GM18526 (cell line): ENCODE results near the gene AEBP2.

Experiments
- POLR2A ChIP-seq: IDR thresholded peaks from 3 replicates; pipeline ENCODE4 v1.6.1; 2011; ENCODE audit not compliant: insufficient read length; ENCODE audit errors: extremely low read depth

AEBP2 gene

GRCh38 chr12:19482036-19482435 lies 42.7 kb downstream of the AEBP2 start:
- TF ChIP-seq POLR2A: no peak

DNA sequence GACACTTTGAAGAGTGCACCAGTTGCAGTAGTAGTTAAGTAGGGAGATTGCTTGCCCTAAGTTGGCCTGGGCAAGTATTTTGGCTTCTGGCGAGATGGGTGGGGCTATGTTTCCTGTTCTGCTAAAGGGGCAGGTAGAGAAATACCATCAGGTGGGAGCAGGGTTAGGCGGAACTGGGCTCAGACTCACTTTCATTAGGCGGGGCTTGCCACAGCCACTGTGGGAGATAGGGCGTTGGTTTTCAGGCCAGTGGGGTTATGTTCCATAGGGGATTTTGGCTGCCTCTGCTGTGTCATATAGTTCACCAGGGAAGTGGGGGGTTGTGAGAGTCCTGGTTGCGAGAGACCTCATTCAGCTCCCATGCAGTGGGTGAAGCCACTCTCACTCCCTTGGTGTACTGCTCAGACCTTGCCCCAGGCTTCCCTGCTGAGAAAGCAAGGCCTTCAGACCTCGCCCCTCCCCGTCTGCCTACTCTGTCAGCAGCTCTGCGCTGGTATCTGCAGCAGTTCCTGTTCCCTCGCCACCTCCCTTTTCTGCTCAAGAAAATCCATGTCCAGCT lies 43.3 kb downstream of the AEBP2 start:
- TF ChIP-seq POLR2A: no peak

GRCh38 chr12:19483727-19484126 lies 44.4 kb downstream of the AEBP2 start:
- TF ChIP-seq POLR2A: no peak

GRCh38 chr12:19484738-19485137 lies 45.4 kb downstream of the AEBP2 start:
- no peak for TF ChIP-seq POLR2A

DNA sequence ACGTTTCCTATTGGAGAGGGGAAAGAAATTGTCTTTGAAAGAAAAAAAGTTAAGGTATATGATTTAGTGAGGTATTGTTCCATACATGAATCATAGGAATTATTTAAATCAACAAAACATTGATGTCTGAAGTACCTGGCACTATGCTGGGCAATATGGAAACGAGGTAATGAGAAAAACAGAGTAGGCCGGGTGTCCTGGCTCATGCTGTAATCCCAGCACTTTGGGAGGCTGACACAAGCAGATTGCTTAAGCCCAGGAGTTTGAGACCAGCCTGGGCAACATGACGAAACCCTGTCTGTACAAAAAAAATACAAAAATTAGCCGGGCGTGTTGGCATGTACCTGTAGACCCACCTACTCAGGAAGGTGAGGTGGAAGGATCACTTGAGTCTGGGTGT lies 45.9 kb downstream of the AEBP2 start:
- no peak for TF ChIP-seq POLR2A

- TF ChIP-seq POLR2A: no peak
These were observed 49.9 kb downstream of the AEBP2 start for GRCh38 chr12:19489168-19489567.

GRCh38 chr12:19490908-19491307 lies 51.6 kb downstream of the AEBP2 start:
- no peak for TF ChIP-seq POLR2A

GRCh38 chr12:19491863-19492262 lies 52.6 kb downstream of the AEBP2 start:
- no peak for TF ChIP-seq POLR2A

DNA sequence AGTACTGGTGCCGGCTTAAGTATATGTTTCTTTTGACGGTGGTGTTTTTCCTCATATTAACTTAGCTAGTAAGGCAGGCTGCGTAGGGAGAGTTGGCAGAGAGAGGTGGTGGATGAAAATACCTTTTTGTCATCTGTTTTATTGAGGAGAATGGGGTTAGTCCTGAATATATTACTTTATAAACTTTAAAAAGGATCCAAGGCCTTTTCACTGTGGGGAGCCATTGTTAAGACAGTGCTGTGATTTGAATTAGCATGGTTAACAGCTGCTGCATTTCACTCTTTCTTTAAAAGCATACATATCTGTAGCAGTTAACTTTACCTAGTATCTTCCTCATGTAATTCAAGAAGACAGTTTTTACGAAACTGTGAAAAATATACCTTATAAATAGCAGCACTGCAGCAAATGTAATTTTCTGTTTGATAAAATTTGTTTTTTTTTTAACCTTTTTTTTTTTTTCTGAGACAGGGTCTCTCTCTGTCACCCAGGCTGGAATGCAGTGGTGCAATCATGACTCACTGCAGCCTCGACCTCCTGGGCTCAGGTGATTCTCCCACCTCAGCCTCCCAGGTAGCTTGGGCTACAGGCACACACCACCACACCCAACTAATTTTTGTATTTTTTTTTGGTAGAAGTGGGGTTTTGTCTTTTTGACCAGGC lies 57.1 kb downstream of the AEBP2 start:
- TF ChIP-seq POLR2A: no peak

DNA sequence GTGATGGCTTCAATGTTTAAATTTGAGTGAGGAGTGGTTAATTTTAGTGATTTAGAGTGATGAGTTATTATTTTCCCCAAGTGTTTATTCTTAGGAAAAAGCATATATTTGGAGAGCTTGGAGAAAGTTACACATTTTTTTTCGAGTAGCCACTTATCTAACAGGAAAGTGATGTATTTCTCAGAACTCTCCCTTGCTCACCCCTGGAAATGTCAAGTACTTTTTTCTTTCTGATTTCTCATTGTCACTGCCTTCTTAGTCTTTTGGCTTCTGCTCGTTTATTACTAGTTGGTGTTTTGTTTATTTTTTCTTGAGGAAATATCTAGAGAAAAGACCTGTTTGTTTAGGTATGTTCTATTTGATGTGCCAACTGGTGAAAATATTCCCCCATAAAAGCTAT lies 58.8 kb downstream of the AEBP2 start:
- no peak for TF ChIP-seq POLR2A

GRCh38 chr12:19499030-19499429 lies 59.7 kb downstream of the AEBP2 start:
- no peak for TF ChIP-seq POLR2A

- no peak for TF ChIP-seq POLR2A
These were observed 67.2 kb downstream of the AEBP2 start for GRCh38 chr12:19506497-19506896.

DNA sequence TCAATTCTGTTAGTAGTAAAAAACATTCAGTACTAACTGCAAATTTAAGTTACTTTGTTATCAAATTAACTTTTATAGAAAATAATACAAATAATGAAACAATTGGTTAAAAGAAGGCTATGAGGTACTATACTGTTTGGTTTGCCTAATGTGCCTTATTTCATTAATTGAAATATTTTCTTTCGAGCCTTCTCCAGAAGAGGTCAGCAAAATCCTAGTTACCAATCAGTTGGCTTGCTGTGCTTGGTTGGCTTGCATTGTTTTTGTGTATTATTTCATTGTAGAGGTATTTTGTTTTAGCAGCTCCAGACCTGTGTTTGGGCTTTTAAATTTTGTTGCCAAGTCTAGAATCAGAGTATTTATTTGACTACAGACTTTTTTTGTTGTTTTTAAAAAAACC lies 68.5 kb downstream of the AEBP2 start:
- no peak for TF ChIP-seq POLR2A

DNA sequence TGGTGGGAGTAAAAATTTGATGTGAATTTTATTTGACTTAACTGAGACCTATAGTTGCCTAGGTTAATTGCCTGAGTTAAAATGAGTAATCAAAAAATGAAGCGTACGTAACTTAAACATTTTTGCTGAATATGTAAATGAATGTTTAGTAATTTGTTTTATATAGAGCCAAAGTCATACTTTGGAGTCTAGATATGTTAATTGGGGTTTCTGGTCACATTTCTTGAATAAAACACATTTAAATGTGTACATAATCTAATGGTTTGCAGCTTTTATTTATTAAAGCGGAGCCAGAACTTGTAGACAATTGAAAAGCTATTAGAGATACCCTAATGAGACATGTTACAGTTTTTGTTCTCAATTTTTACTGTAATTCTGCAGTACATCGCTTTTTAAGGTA lies 71.2 kb downstream of the AEBP2 start:
- no peak for TF ChIP-seq POLR2A

GRCh38 chr12:19515179-19515578 lies 75.9 kb downstream of the AEBP2 start:
- TF ChIP-seq POLR2A: no peak

- no peak for TF ChIP-seq POLR2A
These were observed 78.3 kb downstream of the AEBP2 start for GRCh38 chr12:19517583-19517982.

DNA sequence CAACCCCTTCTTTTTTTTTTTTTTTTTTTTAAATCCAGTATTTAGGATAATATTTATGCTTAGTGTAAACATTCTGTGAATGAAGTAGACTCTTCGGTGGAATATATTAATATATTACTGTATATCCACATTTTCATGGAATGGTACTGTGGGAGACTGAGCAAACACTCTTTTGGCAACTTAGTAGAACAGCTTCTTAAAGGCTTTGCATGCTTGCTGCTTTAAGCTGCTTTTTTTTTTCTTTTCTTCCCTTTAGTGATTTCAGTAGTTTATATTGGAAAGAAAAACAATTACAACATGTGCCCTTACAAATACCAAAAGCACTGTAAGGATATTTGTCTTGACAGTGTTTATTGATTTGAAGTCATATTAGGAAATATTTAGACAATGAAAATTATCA lies 78.9 kb downstream of the AEBP2 start:
- TF ChIP-seq POLR2A: no peak
